Stimulated activated CD8-positive, alpha-beta memory T cell treated with anti-CD3 and anti-CD28 coated beads, Interleukin-2, amount 100 ng/mL, for 1 hour (primary cell): Measurements from ENCODE around the gene POLR3E.
"Not testable (repeated sequence)": the region's sequence is repeated elsewhere in the genome, so short reads cannot be mapped to it uniquely, and the experiment has no call there.

Experiments
- DNase-seq, 2 donors: peaks; one replicate each; pipeline ENCODE4 v3.0.0-alpha.2; 2020; ENCODE audit warnings: low read depth in 2 of 2

The POLR3E gene

DNA sequence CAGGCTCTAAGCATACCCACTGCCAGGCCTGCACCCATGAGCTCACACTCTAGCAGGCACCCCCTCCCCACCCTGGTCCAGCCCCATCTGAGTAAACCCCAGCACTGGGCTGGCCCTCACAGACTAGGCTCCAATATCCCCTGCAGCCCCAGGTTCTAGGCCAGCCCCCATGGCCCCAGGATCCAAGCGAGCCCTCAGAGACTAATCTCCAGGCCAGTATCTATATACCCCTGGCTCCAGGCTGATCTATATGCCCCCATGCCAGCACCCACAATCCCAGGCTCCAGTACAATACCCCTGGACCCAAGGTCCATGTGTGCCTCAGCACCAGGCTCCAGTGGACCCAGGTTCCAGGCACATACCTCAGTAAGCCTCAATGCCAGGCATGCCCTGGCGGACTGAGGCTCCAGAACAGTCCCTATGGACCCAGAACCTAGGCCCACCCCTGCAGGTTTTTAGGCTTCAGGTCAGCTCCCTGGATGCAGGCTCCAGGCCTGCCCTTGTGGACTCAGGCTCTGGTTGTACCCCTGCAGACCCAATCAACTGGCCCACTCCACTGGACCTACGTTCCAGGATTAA, 38.5 kb downstream of the POLR3E start:
- DNase-seq, result no peak

DNA sequence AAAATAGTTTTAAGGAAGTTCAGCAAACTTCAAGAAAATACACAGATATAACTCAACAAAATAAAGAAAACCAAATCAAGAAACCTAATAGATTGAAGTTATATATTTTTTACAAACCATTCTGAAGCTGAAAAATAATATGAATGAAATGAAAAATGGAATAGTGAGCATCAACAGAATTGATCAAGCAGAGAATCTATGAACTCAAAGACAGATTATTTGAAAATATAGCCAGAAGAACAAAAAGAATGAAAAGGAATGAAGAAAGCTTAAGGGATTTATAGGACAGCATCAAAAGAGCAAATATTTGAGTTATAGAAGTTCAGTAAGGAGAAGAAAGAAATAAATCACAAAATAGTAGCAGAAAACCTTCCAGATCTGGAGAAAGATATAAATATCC, 39.4 kb downstream of the POLR3E start:
- no peak for DNase-seq

DNA sequence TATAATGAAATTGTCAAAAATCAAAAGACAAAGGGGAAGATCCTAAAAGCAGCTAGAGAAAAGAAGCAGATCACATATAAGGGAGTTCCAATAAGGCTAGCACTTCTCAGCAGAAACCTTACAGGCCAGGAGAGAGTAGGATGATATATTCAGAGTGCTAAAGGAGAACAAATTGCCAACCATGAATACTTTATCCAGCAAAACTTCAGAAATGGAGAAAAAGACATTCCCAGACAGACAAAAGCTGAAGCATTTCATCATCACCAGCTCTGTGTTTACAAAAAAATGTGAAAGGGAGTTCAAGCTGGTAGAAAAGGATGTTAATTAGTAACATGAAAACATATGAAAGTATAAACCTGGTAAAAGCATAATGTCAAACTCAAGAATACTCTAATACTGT, 39.8 kb downstream of the POLR3E start:
- no peak for DNase-seq

DNA sequence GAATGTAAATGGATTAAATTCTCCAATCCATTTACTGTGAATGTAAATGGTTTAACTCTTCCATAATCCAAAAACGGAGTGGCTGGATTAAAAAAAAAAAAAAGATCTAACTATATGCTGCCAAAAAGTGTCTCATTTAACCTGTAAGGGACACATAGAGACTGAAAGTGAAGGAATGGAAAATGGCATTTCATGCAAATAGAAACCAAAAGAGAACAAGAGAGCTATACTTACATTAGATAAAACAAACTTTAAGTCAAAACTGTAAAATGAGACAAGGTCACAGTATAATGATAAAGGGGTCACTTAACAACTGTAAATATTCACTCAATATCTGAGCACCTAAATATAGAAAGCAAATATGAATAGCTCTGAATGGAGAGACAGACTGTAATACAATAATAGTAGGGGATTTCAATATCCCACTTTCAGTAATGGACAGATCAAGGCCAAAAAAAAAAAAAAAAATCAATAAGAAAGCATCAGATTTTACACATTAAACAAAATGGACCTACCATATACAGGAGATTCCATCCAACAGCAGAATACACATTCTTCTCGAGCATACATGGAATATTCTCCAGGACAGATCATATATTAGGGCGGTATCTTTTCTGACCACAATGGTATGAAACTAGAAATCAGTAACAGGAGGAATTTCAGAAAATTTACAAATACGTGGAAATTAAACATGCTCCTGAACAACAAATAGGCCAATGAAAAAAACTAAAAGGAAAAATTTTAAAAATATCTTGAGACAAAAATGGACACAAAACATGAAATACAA, 40.8 kb downstream of the POLR3E start:
- DNase-seq, result no peak

DNA sequence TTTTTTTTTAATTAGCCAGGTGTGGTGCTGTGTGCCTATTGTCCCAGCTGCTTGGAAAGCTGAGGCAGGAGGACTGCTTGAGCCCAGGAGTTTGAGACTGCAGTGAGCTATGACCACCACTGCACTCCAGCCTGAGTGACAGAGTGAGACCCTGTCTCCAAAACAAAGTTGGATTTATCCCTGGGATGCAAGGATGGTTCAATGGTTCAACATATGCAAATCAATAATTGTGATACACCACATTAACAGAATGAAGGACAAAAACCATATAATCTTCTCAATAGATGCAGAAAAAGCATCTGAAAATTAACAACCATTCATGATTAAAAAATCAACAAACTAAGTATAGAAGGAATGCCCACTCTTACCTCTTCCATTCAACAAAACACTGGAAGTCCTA, 43.7 kb downstream of the POLR3E start:
- DNase-seq, result no peak

DNA sequence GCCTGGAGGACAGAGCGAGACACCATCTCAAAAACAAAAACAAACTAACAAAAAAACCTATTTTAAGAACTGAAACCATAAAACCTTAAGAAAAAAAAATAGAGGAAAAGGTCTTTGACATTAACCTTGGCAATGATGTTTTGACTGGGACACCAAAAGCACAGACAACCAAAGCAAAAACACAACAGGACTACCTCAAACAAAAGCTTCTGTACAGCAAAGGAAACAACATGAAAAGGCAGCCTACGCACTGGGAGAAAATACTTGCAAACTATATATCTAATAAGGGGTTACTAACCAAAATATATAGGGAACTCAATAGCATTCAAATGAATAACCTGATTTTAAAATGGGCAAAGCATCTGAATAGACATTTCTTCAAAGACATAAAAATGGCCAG, 44.9 kb downstream of the POLR3E start:
- DNase-seq, result no peak

DNA sequence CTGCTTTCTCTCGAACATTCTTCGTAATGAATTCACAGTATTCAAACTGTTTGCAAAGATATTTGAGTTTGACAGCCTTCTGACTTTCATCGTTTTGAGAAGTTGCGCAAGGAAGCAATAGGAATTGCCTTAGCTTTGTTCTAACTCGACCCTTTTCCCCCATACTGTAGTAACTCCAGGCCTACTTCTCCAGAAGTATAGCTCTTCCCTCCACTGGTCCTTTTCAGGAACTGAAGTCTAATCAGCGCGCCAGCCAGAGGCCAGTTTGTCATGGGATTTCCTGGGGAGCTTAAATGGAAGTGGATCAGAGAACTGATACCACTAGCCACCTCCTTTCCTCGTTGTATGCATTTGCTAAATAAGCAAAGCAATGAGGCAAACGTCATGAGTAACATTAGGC, 49.3 kb downstream of the POLR3E start:
- DNase-seq, result no peak

DNA sequence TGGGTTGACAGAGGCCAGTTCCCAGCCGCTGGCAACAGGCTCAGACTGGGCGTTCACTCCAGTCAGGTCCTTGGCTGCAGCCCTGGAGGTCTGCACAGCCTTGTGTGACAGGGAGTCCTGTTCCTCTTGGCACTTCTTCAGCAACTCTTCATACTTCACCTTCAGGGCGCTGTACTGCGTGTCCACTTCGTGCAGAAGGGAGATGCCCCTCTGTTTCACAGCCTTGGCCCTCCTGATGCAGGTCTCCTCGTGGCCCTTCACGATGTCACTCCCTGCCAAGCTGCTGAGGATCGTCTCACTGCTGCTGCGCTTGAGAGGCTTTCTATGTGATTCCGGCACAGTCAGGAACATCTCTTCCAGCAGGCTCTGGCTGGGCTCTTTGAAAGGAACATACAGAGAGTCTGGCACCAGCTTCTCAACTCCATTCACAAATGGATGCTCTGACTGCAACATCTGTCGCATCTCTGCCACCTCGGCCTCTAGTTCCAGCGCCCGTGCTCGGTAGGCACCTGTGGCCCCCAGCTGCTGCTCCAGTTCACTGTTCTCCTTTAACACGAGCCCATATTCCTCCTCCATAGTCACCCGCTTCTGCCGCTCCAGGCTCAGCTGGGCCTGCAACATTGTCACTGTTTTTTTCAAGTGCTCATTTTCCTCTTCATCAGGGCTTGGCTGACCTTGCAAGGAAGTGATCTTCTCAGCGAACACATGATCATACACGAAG, 50.1 kb downstream of the POLR3E start:
- DNase-seq, result no peak

DNA sequence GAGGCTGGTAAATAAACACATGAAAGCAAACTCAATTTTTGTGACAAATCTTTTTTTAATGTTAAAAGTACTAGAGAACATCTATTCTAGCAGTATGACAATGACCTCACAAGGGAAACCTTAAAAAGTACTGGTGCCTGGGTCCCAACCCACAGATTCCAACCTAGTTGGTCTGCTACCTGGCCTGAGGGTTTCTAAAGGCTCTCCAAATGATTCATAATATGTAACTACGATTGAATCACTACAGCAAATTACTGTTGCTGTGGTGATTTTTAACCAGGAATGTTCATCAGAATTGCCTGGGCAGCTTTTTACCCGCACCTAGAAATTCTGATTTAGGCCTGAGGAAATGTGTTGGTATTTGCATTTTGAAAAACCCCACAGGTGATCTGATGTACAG, 51.1 kb downstream of the POLR3E start:
- DNase-seq, result no peak

DNA sequence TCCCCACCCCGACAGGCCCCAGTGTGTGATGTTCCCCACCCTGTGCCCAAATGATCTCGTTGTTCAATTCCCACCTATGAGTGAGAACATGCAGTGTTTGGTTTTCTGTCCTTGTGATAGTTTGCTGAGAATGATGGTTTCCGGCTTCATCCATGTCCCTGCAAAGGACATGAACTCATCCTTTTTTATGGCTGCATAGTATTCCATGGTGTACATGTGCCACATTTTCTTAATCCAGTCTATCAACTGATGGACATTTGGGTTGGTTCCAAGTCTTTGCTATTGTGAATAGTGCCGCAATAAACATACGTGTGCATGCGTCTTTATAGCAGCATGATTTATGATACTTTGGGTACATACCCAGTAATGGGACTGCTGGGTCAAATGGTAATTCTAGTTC, 53.8 kb downstream of the POLR3E start:
- DNase-seq, result not testable (repeated sequence)

DNA sequence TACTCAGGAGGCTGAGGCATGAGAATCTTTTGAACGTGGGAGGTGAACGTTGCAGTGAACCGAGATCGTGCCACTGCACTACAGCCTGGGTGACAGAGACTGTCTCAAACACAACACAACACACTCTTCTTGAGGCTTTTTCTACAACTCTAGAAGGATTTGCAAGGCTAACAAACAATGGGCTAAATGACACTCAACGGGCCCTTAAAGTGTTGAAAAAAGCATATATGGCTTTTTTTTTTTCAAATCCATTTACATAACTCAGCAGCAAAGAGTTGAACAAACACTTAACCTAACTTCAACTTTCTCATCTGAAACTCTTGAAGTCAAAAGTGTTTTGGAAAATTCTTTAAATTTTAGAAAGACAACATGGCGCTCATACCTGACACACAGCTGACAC, 54.9 kb downstream of the POLR3E start:
- DNase-seq, result no peak

DNA sequence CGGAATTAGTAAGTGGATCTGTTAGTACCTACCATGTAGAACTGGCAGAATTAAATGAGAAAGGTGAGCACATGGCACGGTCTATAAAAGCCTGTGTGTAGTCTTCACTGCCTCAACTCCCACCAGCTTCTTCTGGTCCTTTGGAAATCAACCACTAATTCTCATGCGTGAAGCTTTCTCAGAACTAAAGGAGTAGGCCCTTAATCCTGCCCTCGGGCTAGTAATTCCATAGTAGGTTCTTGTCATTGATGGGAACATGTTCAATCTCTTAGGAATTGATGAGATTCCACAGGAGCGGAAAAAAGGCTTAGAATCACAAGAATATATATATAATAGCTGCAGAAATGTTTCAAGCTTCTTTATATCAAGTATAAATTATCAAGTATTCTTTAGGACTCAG, 55.5 kb downstream of the POLR3E start:
- no peak for DNase-seq

DNA sequence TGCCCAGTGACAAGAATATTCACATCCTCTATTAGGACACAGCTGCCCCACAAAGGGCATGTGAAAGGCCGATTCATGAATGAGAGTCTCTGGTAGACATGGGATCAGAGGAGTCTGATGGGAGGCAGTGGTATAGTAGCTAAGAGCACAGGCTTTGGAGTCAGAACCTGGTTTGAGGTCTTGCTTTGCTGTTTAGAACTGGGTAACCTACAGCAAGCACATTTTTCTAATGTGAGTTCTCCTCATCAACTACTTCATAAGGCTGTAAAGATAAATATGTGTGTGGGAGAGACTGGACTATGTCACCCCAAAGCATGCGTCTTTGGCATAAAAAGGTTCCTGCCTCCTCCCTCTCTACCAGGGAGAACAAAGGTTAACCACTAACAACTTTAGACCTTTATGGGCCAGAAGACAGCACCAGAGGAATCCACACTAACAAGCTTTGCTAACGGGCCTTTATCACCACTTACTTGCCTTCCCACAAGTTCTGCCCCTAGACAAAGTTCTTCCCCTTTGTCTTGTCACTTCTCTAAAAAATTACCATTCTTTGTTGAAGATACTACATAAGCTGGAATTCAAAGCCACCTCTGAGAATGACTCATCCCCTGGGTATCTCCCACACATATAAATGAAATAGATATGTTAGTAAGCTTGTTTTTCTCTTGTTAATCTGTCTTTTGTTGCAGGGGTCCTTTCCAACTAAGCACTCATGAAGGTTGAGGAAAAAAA, 56.1 kb downstream of the POLR3E start:
- DNase-seq, result no peak

DNA sequence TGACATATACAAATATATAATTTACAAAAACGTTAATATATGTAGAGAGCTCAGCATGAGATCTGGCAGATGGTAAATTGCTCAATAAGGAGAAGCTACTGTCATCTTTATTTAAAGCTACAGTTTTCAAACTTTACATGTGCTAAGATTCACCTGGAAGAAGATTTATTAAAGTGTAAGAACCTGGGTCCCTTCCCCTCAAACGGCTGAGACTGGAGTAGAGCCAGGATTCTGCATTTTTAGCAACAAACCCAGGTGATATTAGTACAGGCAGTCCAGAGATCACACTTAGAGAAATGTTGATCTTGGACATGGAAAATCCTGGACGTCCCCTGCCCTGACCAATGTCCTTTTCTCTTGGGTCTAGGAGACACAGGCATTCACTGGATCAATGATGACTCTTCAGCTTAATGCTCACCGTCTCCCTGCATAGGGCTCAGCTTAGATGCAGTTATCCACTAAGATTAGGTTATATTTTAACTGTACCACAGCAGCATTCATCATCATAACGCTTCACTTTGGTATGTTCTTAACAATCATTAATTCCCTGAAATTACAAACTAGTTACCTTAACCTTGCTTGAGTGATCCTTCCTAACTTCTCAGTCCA, 56.8 kb downstream of the POLR3E start:
- DNase-seq, result no peak

DNA sequence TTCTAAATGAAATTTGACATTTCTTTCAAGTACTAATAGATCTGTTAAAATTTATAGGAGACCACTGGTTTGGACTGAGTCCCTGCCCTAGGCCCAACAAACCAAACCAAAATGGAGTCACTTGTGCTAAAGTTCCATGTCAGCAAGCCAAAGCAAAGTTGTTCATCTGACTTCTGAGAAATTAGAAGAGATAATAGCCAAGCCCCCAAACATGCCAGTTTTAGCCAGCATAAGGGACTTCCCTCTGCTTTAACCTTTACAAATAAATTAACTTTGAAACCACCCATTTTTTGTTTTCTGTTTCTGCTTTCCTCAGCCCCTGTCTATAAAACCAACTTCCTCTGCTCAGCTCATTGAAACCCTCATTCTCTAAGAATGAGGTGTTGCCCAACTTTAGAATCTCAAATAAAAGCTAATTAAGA, 58.3 kb downstream of the POLR3E start:
- DNase-seq, result no peak

DNA sequence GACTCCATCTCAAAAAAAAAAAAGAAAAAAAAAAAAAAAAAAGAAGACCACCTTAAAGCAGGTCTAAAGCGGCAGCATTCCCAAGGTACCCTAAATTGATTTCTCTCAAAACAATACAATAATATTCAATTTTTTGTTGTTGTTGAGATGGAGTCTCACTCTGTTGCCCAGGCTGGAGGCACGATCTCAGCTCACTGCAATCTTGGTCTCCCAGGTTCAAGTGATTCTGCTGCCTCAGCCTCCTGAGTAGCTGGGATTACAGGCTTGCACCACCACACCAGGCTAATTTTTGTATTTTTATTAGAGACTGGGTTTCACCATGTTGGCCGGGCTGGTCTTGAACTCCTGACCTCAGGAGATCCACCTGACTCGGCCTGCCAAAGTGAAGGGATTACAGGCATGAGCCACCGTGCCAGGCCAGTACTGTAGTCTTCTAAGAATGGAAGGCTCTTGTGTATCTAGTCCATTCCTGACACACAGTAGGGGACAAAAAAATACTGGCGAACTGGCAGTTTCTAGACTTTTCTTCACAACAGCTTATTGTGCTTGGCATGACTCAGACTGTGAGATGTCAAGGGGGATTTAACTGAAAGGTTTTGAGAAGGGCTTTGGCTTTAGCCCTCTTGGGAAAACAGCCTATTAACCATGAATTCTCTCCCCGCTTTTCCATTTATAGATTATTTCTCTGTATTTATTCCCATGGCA, 59.9 kb downstream of the POLR3E start:
- no peak for DNase-seq

DNA sequence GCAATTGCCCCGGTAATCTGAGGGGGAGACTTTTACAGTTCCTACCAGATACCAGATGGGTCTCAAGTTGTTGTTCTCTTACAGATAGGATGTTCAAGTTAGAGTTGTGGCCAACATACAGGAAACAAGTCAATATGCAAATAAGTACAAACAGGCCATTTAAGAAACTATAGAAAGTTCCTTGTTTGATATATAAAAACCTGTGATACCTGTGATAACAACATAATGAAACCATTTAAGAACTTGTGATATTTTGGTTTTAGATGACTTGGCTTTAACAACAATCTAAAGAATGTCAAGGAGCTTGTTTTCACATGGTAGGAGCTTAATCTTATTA, 60.4 kb downstream of the POLR3E start:
- DNase-seq, result no peak

DNA sequence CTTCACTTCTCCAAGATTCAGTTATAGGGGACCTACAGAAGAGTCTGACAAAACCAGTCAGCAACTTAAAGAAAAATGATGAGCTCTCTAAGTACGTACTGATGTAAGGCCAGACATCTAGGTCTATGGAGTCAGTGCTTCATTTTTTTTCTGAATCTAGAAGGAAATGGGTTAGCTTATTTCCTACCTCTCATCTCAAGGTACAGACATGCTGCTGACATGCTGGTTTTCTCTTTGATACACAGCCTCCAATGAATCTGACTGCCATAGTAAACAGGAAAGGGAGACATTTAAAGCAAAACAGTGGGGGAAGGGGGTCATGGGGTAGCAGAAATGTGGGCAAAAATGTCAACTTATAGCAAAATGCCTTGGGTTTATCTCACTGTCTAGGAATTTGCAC, 60.8 kb downstream of the POLR3E start:
- no peak for DNase-seq

DNA sequence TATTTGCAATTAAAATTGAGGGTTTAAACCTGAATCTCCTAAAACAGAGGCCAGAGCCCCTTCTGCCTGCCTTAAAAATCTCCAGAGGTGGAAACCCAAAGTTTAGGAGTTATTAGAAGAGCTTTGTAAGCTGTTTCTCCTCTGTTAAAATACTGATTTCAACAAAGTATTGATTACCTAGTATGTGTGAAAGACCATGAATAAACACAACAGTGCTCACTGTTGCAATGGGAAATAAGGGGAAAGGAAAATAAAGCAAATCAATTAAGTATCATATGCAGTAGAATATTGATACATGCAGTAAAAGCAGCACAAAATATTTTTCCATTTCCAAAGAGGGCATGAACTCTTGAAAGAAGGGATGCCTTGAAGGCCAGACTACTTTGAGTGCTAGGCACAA, 62.5 kb downstream of the POLR3E start:
- DNase-seq, result no peak

DNA sequence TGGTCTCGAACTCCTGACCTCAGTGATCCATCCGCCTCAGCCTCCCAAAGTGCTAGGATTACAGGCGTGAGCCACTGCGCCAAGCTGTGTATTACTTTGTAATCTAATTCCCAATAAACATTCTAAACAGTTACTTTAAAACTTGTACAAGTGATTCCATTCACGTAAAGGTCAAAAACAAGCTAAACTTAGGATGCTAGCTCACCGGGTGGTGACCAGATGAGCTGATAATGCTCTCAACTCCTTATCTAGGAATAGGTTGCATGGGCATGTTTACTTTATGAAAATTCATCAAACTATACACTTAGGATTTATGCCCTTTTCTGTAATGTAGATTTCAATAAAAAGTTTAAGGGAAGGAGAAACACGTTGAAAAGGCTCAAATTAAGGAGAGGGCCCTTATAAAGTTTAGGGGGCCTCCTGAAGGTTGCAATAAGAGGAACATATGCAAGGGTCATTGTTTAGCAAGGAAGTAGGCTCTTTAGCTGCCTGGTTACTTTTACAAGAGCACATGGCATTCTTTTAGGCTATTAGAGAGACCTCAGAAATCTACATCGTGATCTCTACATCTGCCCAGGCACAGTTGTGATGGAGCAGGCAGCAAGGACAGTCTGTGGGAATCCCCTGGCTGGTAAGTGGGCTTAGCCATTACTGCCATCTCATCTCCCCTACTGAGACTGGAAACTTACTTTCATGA, 63.9 kb downstream of the POLR3E start:
- no peak for DNase-seq

DNA sequence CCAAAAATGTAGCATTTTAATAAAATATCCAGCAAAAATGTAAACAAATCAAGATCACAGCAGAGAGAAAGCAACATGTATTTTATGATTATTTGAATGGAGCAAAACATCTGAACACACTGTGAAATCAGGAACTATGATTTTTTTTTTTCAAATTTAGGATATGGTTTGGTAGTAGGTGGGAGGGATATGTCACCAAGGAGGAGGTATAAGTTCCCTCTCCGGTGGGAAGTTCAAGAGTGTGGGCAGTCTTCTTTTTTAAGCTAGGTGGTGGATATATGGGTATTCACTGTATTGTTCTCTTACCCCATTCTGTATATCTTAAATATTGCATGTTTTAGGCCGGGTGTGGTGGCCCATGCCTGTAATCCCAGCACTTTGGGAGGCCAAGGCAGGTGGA, 67.0 kb downstream of the POLR3E start:
- no peak for DNase-seq
